GM12878 (cell line): ENCODE results near the gene KAZN. TPM values are rescaled to one million over a fixed set of nuclear protein-coding genes. Genes with fewer than 3 reads are reported as not detected.

Experiments used
- ATAC-seq: fragments of 200-7000 bp; cut with Tn5 transposase; 3 replicates; pipeline ENCODE4 v1.9.1; 2020; ENCODE audit warnings: mild to moderate bottlenecking, moderate library complexity
- BruUV-seq: library from RNA; stranded (reverse); fragments of 400-500 nt; replicated peaks from 2 replicates; lab custom pipeline; 2021; lab: Mats Ljungman, UMichigan
- CTCF ChIA-PET: fragments of 300-600 bp; sonication (Branson Sonifier 250); formaldehyde crosslinking; extraction: SDS; loops from one replicate; lab custom pipeline; 2021; ENCODE audit warnings: inconsistent platforms; lab: Yijun Ruan, JAX
- POLR2A ChIA-PET: fragments of 350-600 bp; formaldehyde crosslinking; extraction: SDS; loops from one replicate; lab custom pipeline; 2021; ENCODE audit warnings: inconsistent platforms; lab: Charles Lee
- RAD21 ChIA-PET: fragments of 300-600 bp; sonication (Branson Sonifier 250); formaldehyde crosslinking; loops from one replicate; lab custom pipeline; 2023; ENCODE audit warnings: antibody characterized with exemption; ENCODE audit not compliant: unreplicated experiment; lab: Charles Lee
- SMC1A ChIA-PET: fragments of 300-600 bp; sonication (Branson Sonifier 250); formaldehyde crosslinking; loops from one replicate; lab custom pipeline; 2023; ENCODE audit not compliant: unreplicated experiment, uncharacterized antibody; lab: Charles Lee
- DNase-seq: peaks from one replicate; pipeline ENCODE4 v3.0.0-alpha.2; 2011; ENCODE audit warnings: low read depth, low spot score
- FAIRE-seq: peaks from 3 replicates; lab custom pipeline; 2011; peaks lifted over from hg19 to GRCh38; lab: Jason Lieb, UNC
- H2AFZ ChIP-seq: 2 replicates; pipeline ENCODE4 v1.6.0; 2011; ENCODE audit warnings: low read depth, low read length, control low read depth; ENCODE audit not compliant: control insufficient read depth
- H3K27ac ChIP-seq: 2 replicates; pipeline ENCODE4 v1.5.1; 2011; ENCODE audit warnings: control low read depth; ENCODE audit not compliant: control insufficient read depth, insufficient read depth
- H3K27me3 ChIP-seq, 2 experiments: replicated peaks in 1 of 2; 2 replicates each; pipeline versions ENCODE4 v1.6.0 to v1.6.1; 2011; ENCODE audit warnings: low read length in 1 of 2; ENCODE audit not compliant: control insufficient read depth in 2 of 2, insufficient read depth in 2 of 2
- H3K36me3 ChIP-seq, 2 experiments: 2 replicates each; pipeline ENCODE4 v1.5.1; 2011; ENCODE audit warnings: low read length in 1 of 2; ENCODE audit not compliant: control insufficient read depth in 2 of 2, insufficient read depth in 2 of 2
- H3K4me1 ChIP-seq: 2 replicates; pipeline ENCODE4 v1.6.1; 2011; ENCODE audit warnings: mild to moderate bottlenecking, low read length, moderate library complexity, mixed read lengths; ENCODE audit not compliant: control insufficient read depth, insufficient read depth
- H3K4me2 ChIP-seq: 2 replicates; pipeline ENCODE4 v1.6.0; 2011; ENCODE audit warnings: control low read depth; ENCODE audit not compliant: control insufficient read depth, insufficient read depth
- H3K4me3 ChIP-seq: fragments of 200-600 bp; sonication (generic); 2 replicates; pipeline ENCODE4 v1.5.1; 2016
- H3K79me2 ChIP-seq: 2 replicates; pipeline ENCODE4 v1.6.0; 2011; ENCODE audit warnings: low read length; ENCODE audit not compliant: control insufficient read depth, insufficient read depth
- H3K9ac ChIP-seq: 2 replicates; pipeline ENCODE4 v1.8.0; 2011; ENCODE audit warnings: low read length, control low read depth, mixed read lengths; ENCODE audit not compliant: control insufficient read depth, insufficient read depth
- H3K9me3 ChIP-seq: replicated peaks from 3 replicates; pipeline ENCODE4 v1.5.1; 2011; ENCODE audit warnings: mild to moderate bottlenecking, low read length; ENCODE audit not compliant: control insufficient read depth, insufficient read depth
- H4K20me1 ChIP-seq: 2 replicates; pipeline ENCODE4 v1.6.0; 2011; ENCODE audit not compliant: control insufficient read depth, insufficient read depth
- CBX5 ChIP-seq: sonication (generic); IDR thresholded peaks from 2 replicates; pipeline ENCODE4 v1.6.1; 2016; ENCODE audit warnings: low read depth, moderate library complexity, mild to moderate bottlenecking, inconsistent platforms
- CHD1 ChIP-seq: IDR thresholded peaks from 2 replicates; pipeline ENCODE4 v1.6.1; 2012; ENCODE audit warnings: low read depth, low read length, improper control_type of control experiment
- CHD4 ChIP-seq: fragments of 200-600 bp; sonication (generic); IDR thresholded peaks from 2 replicates; pipeline ENCODE4 v1.6.1; 2016; ENCODE audit warnings: mild to moderate bottlenecking
- ESRRA ChIP-seq: IDR thresholded peaks from 2 replicates; pipeline ENCODE4 v1.6.1; 2012; ENCODE audit warnings: mild to moderate bottlenecking, low read length, improper control_type of control experiment
- EZH2 ChIP-seq: IDR thresholded peaks from 2 replicates; pipeline ENCODE4 v1.6.1; 2012; ENCODE audit warnings: low read depth, mild to moderate bottlenecking, control low read depth, inconsistent platforms, low read length, borderline replicate concordance; ENCODE audit not compliant: control insufficient read depth
- MYC ChIP-seq: IDR thresholded peaks from 2 replicates; pipeline ENCODE4 v1.6.1; 2011; ENCODE audit warnings: mild to moderate bottlenecking, low read length, moderate library complexity, inconsistent platforms; ENCODE audit not compliant: insufficient read depth, insufficient replicate concordance, insufficient read length, severe bottlenecking
- NRF1 ChIP-seq: conservative IDR thresholded peaks from 2 replicates; pipeline ENCODE4 v1.6.1; 2011; ENCODE audit warnings: mild to moderate bottlenecking, low read depth, low read length, improper control_type of control experiment
- PML ChIP-seq: IDR thresholded peaks from 2 replicates; pipeline ENCODE4 v1.6.1; 2012; ENCODE audit warnings: low read length, inconsistent platforms
- TARDBP ChIP-seq: IDR thresholded peaks from 2 replicates; pipeline ENCODE4 v1.6.1; 2016; ENCODE audit warnings: borderline replicate concordance
- TBL1XR1 ChIP-seq: IDR thresholded peaks from 2 replicates; pipeline ENCODE4 v1.6.1; 2012; ENCODE audit warnings: low read depth, low read length, improper control_type of control experiment
- TCF7 ChIP-seq: IDR thresholded peaks from 2 replicates; pipeline ENCODE4 v1.6.1; 2014; ENCODE audit warnings: antibody characterized with exemption, borderline replicate concordance
- WGBS: methylation state at CpG from one replicate; pipeline ENCODE4 v1.1.6; 2016; ENCODE audit warnings: low lambda C conversion rate; ENCODE audit not compliant: insufficient replicate concordance, insufficient coverage; ENCODE audit errors: missing lambda C conversion rate; 5-methylcytosine and 5-hydroxymethylcytosine counted together
- in situ Hi-C: fragments of 300-500 bp; cut with MboI; formaldehyde crosslinking; loops from 9 replicates; pipeline ENCODE4 v1.14.3; 2018; ENCODE audit warnings: mixed read lengths
- intact Hi-C: fragments of 100-400 bp; cut with micrococcal nuclease; formaldehyde crosslinking; loops from one replicate; pipeline ENCODE4 v1.14.2; 2022; ENCODE audit not compliant: unreplicated experiment
- polyA plus RNA-seq, 11 experiments: library from polyadenylated mRNA; depleted of rRNA in 4 of 11; unstranded in 6 of 11; stranded (reverse) in 5 of 11; fragments of >200 nt; fragmentation: Nextera tagmentation in 4 of 11; fragmentation: Illumina TruSeq in 1 of 11; extraction: Ambion mirVana in 4 of 11; extraction: Trizol in 1 of 11; gene quantifications; 1 replicate in 1 of 11; 2 replicates in 10 of 11; pipeline versions ENCODE4 v1.2.1 to v1.2.3, GENCODE V29; 2011 to 2016; ENCODE audit warnings: inconsistent platforms in 2 of 11, missing spikeins in 2 of 11, low read depth in 1 of 11
- total RNA-seq, 4 experiments: library from RNA; depleted of rRNA in 3 of 4; stranded (reverse); fragments of >200 nt in 3 of 4; fragmentation: Illumina TruSeq in 1 of 4; extraction: Trizol in 1 of 4; gene quantifications; 2 replicates each; pipeline versions ENCODE4 v1.2.1 to v1.2.3, GENCODE V29; 2013 to 2021
- TF ChIP-seq, protein P1 (sequence below): IDR thresholded peaks from 2 replicates; pipeline ENCODE4 v1.6.1; 2012; ENCODE audit warnings: low read depth, low read length, improper control_type of control experiment
- TF ChIP-seq, protein P2 (sequence below): IDR thresholded peaks from 2 replicates; pipeline ENCODE4 v1.6.1; 2011; ENCODE audit warnings: mild to moderate bottlenecking, low read depth, low read length, moderate library complexity; ENCODE audit not compliant: insufficient replicate concordance

Gene KAZN
- total and polyA plus RNA-seq, 10 of the 15 experiments (the other 5 are each of a cell fraction or from before 2014, with no cell fraction given), result 0.72 to 4.0 (median 1.2) TPM

DNA sequence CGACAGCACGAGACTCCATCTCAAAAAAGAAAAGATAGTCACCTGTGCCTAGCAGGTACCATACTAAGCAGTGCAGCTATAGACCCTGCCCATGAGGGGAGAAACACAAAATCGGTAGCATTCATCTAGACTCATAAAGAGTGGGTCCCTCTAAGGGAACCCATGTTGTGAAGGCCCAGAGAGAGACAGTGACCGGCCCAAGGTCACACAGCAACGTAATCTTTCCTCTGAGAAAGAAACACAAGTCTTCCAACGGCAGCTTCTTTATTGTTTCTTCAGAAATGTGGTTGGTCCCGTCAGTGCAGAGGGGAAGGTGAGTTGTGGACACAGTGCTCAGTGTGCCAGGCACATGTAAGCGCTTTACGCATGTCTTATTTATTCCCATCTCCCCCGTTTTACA is 356.4 kb downstream of the KAZN start:
- WGBS, result 36% methylated on average over 10 of the region's 10 CpGs
- no peak for DNase-seq
- Histone ChIP-seq H2AFZ (no peak overlapping the region), H3K27ac (no peak overlapping the region), H3K4me2 (no peak overlapping the region), H3K9me3 (no peaks in the 10 kb centered on the region), H3K79me2 (no peaks in the 10 kb centered on the region), H3K9ac (no peak overlapping the region), H4K20me1 (no peaks in the 10 kb centered on the region), H3K4me3 (no peak overlapping the region), H3K36me3 (no peaks in the 10 kb centered on the region), H3K27me3 (no peaks in the 10 kb centered on the region; a peak in 1 of 4 replicates), H3K4me1 (no peaks in the 10 kb centered on the region)
- ChIA-PET CTCF (no interaction called here), POLR2A (interaction anchor here (0.6 kb wide), 1 partner anchor 18 kb away, joined by 7 read pairs; no protein-coding TSS in a partner anchor), SMC1A (no interaction called here), RAD21 (no interaction called here)
- in situ Hi-C loops (no loop called here), intact Hi-C loops (no loop called here)
- no peak for ATAC-seq
- FAIRE-seq, result no peak
- no TSS peak for BruUV-seq
- TF ChIP-seq PML, result no peak
- TF ChIP-seq CHD4, result no peak
- TF ChIP-seq, protein P1, sequence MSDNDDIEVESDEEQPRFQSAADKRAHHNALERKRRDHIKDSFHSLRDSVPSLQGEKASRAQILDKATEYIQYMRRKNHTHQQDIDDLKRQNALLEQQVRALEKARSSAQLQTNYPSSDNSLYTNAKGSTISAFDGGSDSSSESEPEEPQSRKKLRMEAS, result no peak
- TF ChIP-seq CBX5, result no peak
- no peak for TF ChIP-seq MYC
- no peak for TF ChIP-seq TBL1XR1
- TF ChIP-seq TARDBP, result no peak

DNA sequence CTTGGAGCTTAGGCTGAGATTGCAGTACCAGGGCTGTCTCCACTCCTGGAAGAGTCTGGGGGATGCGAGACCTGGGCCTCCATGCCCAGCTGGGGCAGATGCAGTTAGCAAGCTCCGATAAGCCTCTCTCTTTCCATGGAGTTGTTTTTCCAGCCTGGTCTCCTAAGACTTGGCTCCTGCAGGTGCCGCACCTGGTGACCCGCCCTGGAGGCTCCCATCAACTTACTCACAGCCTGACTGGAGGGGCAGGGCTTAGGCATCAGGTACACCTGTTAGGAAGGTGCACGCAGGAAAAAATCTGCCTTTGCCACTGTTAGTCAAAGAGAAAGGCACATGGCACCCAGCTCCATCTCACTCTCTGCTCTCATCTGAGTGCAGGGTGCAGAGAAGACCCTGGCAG is 356.9 kb downstream of the KAZN start:
- 48% methylated on average over 5 of the region's 5 CpGs for WGBS
- no peak for DNase-seq
- Histone ChIP-seq H3K9me3 (no peaks in the 10 kb centered on the region), H3K27me3 (no peaks in the 10 kb centered on the region; a peak in 1 of 4 replicates), H4K20me1 (no peaks in the 10 kb centered on the region)
- intact Hi-C loops, result no loop called here
- SMC1A ChIA-PET, result no interaction called here
- TF ChIP-seq ESRRA (no peak), EZH2 (no peak), TCF7 (no peak), NRF1 (no peak), CHD1 (no peak)
- TF ChIP-seq, protein P2, sequence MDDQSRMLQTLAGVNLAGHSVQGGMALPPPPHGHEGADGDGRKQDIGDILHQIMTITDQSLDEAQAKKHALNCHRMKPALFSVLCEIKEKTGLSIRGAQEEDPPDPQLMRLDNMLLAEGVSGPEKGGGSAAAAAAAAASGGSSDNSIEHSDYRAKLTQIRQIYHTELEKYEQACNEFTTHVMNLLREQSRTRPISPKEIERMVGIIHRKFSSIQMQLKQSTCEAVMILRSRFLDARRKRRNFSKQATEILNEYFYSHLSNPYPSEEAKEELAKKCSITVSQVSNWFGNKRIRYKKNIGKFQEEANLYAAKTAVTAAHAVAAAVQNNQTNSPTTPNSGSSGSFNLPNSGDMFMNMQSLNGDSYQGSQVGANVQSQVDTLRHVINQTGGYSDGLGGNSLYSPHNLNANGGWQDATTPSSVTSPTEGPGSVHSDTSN, result no peak
- TF ChIP-seq, all 136 proteins: peak for 0
- ATAC-seq (no peak), FAIRE-seq (no peak)
- Histone ChIP-seq H3K79me2 (no peaks in the 10 kb centered on the region), H3K4me1 (no peaks in the 10 kb centered on the region), H3K4me3 (no peak overlapping the region), H3K9ac (no peak overlapping the region), H3K36me3 (no peaks in the 10 kb centered on the region), H3K27ac (no peak overlapping the region), H2AFZ (no peak overlapping the region), H3K4me2 (no peak overlapping the region)
- POLR2A ChIA-PET, result interaction anchor here (0.6 kb wide), 1 partner anchor 17 kb away, joined by 7 read pairs; no protein-coding TSS in a partner anchor
- no TSS peak for BruUV-seq
- CTCF ChIA-PET, result no interaction called here
- RAD21 ChIA-PET, result no interaction called here
- in situ Hi-C loops, result no loop called here
